Left hindlimb (tissue), 1 donor: ENCODE measurements around the gene NVL.
"Not testable (repeated sequence)": the region's sequence is repeated elsewhere in the genome, so short reads cannot be mapped to it uniquely, and the experiment has no call there.

Source experiments
- DNase-seq: peaks from one replicate; pipeline ENCODE4 v3.0.0-alpha.2; 2018

Gene NVL

DNA sequence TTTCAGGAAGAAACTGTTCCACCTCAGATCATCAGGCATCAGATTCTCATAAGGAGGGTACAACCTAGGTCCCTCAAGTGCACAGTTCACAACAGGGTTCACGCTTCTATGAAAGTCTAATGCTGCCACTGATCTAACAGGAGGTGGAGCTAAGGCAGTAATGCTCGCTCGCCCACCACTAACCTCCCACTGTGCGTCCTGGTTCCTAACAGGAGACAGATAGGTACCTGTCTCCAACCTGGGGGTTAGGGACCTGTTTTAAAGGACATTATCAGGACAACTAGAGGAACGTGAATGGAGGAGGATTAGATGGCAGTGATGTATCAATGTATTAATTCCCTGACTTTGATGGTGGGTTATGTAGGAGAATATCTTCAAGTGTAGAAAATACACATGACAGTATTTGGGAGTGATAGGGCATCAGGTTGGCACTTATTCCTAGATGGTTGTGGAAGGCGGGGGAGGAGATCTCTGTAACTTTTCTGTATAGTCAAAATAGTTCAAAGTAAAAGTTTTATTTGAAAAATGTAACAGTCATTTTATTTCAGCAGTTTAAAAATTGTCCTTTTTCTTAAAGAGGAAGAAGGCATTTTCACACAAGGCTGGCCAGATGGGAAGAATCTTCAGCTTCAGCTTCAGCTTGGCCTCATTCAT lies 103.0 kb downstream of the NVL start:
- no peak for DNase-seq

DNA sequence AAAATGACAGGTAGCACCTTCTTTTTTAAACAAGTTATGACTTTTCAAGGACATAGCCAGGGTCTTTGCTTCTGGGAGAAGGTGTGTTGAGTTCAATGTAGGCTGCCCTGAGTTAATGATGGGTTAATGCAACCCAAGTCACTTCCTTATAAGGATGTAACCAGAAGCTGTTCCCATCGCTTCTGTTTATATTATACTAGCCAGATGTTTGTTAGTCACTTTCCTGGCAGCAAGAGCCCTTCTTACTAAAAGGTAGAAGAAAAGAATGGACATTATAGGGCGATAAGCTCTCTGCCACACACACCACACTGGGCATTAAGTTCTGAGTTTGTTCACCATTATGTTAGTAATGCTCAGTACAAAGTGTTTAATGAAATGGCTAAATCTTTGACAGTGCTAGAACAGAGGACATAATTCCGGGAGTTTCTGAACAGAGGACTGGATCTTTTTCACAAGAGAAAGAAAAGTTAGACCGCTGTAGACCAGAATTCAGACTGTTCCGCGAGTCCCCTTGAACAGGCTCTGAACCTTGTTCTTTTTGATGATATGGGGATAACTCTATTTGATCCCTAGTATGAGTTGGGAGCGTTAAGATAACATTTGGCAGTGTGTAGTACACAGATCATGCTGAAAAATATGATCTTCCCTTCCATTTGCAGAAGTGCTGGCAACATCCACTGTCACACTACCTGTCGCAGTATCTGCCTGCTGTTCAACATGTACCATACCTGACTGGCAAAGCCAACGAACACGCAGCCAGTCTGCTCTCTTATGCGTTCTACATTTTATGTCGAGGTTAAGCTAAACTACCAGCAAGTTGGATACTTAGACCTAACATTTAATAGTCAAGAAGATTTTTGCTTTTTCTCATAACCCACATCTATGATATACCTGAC lies 105.9 kb downstream of the NVL start:
- DNase-seq: no peak

DNA sequence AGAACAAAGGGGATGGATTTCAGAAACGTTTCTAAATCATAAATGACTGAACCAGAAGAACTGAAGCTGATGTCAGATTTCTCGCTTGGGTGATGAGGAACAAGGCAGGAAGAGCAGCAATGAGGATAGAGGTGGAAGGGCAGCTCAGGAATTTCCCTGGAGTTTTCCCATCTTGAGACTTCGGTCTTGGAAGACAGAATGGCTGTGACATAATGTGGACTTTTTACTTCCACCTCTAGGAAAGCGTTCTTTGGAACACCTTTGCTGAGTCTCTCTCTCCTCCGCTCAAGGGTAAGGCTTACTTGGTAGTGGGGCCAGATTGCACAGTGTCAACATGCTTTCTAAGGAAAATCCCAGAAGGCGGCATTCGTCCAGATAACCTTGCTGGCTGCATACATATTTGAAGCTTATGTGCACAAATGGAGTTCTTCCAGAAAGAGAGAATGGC lies 110.3 kb downstream of the NVL start:
- DNase-seq: no peak

DNA sequence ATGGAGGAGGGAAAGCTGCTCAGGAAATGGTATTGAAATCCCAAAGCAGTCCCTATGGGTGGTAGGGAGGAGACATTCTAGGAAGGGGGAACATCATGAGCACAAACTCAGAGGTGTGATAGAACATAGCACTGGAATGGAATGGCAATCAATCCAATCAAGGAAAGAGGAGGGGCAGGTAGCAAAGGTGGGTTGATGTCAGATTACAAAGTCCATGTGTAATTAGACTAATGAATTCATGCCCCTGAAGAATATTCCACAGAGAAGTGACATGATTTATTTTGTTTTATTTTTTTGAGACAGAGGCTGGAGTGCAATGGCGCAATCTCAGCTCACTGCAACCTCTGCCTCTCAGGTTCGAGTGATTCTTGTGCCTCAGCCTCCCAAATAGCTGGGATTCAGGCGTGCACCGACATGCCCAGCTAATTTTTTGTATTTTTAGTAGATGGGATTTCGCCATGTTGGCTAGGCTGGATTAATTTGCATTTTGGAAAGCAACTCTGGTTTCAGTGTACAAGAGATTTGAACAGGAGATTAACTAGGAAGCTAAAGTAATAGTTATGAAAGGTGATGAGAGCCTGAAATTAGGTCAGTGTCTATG lies 110.9 kb downstream of the NVL start:
- DNase-seq: no peak

DNA sequence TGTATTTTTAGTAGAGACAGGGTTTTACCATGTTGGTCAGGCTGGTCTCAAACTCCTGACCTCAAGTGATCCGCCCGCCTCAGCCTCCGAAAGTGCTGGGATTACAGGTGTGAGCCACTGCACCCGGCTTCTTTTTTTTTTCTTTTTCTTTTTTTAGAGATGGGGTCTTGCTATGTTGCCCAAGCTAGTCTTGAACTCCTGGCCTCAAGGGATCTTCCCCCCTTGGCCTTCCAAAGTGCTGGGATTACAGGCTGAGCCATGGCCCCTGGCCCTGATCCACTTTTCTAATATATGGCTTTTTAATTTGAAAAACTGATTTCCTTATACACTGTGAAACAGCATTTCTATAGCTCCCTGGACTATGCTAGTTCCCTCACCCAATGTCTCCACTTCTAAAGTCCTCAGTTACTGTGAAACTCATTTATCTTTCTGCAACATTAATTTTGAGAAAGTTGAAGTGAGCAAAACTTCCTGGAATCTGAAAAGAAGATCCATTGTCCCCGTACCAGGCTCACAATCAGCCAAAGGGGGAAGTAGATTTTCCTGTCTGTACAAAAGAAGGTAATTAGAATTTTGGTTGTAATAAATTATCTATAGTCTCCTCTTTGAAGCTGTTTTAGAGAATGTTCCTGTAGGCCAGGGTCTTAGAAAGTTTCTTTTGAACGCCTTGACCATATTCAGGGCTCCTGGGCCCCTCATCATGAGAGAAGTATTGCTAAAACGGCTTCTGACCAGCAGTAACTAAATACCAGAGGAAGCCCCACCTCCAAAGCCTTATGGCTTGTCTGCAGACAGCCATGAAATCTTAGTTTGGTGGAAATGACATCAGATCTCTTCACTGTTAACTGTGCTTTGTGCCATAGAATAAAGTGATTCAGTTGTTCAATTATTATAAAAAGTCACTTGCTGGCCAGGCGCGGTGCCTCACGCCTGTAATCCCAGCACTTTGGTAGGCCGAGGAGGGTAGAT lies 112.0 kb downstream of the NVL start:
- DNase-seq: no peak

DNA sequence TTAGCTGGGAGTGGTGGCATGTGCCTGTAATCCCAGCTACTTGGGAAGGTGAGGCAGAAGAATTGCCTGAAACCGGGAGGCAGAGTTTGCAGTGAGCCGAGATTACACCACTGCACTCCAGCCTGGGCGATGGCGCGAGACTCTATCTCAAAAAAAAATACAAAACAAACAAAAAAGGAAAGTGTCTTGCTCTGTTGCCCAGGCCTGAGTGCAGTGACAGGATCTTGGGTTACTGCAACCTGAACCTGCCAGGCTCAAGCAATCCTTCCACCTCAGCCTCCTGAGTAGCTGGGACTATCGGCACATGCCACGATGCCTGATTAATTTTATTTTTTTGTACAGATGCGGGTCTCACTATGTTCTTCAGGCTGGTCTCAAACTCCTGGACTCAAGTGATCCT lies 113.6 kb downstream of the NVL start:
- no peak for DNase-seq

DNA sequence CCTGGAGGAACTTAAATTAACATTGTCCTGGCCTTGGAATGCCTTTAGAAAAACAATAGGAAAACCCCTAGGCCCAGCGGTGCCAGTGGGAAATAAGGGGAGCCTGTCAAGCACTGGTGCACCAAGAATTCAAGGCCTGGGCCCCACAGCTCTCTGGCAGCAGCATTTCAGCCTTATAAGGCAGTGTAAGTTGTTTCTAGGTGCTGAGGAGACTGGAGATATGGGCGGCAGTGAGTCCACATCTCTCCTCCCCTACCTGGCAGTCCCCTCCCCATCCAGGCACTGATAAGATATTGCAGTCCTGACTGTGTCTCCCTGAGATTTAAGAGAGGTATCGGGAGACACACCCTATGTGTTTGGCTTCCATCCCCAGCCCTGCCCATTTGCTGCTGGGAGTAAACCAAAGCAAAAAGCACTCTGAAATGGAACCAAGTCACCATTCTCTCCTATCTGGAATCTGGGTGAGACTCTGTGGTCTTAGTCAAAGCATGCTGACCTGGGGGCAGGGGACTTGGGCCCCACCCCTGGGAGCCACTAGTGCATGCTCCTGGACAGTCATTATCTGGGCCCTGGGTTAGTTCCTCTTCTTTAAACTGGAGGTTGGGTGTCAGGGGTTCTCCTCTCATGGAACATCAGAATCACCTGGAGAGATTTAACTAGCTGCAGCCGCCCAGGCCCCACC lies 116.4 kb downstream of the NVL start:
- no peak for DNase-seq

DNA sequence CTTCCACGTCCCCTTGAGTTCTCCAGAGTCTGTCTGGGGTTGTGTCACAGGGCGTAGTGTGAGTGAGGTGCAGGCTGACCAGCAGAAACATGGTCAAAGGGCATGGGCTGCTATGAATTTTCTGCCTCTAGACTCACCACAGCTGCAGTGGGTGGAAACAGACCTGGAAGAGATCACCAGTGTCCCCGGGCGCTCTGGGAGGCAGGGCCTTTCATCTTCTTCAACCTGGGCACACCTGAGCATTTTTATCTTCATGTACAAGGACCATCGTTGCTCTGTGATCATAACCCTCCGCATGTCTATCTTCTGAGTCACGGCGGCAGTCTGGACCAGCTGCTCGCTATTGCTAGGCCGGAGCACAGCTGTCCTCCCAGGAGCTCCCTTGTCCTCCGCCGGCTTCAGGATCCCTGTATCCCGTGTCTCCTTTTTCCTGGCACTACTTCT lies 117.3 kb downstream of the NVL start:
- peak; percentile 43 for DNase-seq

DNA sequence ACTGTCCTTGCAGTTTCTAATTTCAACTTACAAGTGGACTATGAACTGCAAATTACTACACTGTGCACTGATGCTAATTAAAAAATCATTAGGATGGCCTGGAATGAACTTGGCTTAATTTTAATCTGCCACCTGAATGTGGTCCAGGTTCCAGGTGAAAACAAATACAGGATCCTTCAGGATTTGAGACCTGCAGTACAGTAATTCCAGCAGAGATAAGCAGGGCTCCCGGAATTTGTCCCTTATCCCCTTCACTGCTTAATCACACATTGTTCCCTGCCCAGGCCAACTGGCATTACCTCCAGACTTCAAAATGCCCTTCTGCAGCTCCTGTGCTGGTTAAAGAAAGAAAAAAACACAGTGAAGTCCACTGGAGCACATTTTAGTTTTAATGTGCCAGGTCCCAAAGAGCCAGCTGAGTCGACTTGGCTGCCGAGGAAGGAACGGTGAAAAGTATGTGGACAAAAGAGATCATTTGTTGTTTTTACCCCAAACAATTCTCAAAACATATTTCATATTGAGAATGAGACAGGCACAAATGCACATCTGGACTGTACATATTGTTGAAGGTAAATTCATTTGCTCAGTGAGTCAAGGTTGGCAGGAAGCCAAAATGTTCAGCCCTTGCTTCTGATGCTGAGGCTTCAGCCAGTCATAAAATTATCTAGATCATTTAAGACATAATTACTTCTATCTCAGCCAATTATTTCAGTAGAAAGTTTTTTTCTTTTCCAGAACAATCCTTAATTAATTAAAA lies 118.6 kb downstream of the NVL start:
- DNase-seq: no peak

DNA sequence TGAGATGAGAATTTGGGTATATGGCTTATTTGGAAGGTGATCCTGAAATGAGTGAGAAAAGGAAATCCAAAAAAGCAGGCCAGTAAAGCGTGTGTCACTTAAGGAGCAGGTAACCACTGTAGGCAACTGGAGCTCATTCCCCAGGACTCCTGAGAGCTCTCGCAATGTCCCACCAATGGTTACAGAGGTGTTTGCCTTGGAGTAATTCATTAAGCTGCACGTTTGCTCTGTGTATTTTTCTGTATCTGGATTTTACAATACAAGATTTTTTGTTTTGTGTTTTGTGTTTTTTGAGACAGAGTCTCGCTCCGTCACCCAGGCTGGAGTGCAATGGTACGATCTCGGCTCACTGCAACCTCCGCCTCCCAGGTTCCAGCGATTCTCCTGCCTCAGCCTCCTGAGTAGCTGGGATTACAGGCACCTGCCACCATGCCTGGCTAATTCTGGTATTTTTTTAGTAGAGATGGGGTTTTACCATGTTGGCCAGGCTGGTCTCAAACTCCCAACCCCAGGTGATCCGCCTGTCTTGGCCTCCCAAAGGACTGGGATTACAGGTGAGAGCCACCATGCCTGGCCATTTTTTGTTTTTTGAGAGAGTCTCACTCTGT lies 123.9 kb downstream of the NVL start:
- not testable (repeated sequence) for DNase-seq

DNA sequence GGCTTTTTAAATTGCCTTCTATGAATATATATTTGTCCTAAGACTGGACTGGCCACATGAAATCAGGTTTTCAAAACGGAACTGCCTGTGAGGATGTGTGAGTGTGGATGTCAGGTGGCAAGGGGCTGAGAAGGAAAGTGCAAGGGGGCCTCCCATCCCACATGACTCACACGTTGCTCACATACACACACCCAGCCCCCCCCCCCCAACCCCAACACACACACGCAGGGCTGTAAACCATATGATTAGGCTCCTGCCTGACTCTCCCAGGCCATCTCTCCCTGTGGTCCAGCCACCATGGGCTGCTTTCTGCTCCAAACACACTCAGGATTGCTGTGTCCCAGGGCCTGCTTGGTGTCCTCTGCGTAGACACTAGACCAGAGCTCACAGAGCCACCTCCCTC lies 124.5 kb downstream of the NVL start:
- no peak for DNase-seq

DNA sequence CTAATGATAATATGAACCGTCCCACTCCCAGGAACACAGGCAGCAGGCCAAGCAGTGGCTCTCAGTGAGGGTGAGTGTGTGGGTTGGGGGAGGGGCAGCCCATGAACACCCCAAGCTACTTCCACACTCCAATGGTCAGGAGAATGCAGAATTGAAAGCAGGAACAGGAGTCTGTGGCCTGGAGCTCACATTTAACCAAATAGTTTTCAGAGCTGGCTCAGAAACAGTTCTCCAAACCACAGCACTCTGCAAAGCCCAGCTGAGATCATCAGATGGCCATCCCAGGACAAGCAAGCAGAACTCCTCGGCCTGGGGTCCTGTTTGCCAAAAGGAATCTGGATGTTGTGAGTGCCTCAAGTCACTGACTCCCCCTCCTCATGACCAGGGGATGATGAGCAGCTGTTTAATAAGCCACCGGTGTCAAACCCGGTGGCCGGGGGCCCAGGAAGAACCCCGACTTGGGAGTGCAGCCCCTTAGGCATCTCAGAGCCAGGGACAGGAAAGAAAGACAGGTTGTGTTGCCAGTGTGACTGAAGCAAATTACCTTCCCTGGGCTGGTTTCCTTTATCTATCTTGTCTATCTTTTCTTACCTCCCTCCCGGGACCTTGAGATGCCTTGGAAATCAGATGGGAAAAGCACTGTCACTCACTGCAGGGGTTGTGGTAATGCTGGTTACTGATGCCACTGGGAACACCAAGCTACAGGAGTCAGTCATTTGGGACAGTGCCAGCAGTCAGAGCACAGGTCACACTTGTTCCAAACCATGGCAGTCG lies 126.5 kb downstream of the NVL start:
- DNase-seq: peak; percentile 64

DNA sequence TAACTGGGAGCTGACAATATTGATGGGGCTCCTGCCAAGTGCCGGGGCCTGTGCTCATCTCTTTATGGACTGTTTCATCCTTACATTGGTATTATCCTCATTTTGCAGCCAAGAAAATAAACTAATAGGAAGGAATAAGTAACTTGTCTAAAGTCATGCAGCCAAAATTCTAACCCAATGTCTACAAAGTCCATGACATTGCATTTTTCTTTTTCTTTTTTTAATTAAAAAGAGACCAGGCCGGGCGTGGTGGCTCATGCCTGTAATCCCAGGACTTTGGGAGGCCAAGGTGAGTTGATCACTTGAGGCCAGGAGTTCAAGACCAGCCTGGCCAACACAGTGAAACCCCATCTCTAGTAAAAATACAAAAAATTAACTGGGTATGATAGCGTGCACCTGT lies 128.1 kb downstream of the NVL start:
- no peak for DNase-seq

DNA sequence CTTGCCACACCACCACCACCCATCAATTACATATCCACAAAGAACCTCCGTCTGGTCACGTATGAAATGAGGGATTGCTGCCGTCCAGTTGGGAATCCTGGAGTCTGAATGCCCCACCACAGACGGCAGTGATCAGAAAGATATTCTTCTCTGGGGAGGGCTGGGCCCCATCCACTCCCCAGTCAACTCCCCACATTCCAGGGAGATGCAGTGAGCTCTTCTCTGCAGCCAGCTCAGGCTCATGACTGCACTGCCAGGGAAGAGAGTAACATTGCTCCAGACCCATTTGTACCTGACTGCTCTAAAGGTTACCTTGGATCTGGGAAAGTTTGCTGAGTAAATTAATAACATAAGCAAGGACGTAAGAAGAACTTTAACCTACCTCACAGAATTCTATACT lies 128.6 kb downstream of the NVL start:
- no peak for DNase-seq

DNA sequence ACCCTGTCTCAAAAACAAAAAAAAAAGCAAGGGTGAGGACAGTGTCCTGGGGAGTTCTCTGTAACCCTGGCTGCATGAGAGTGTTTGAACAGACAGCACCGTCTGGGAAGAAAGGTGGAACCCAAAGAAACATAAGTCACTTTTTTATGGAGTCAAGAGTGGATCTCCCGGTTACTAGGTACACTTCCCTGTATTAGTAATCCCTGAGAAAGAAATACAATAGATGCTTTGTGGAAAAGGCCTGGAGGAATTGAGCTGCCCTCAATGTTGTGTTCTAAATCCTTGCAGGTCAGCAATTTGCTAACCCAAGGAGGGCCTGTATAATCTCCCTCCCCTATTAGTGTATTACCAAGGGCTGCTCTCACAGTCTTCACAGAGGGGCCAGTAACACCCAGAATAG lies 130.3 kb downstream of the NVL start:
- DNase-seq: no peak

DNA sequence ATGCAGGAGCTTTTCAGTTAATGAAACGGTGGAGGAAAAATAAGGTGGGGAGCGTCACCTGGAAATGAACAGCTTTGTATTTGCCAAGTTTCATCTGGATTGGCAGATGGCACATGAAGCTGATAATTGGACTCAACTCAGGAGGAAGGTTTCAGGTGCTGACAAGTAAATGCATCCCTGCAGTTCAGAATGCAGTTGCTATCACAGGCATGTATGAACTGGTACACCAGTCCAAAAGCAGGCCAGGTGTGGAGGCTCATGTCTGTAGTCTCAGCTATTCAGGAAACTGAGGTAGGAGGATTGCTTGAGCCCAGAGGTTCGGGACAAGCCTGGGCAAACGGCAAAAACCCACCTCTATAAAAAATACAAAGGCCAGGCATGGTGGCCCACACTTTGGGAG lies 131.4 kb downstream of the NVL start:
- DNase-seq: no peak

DNA sequence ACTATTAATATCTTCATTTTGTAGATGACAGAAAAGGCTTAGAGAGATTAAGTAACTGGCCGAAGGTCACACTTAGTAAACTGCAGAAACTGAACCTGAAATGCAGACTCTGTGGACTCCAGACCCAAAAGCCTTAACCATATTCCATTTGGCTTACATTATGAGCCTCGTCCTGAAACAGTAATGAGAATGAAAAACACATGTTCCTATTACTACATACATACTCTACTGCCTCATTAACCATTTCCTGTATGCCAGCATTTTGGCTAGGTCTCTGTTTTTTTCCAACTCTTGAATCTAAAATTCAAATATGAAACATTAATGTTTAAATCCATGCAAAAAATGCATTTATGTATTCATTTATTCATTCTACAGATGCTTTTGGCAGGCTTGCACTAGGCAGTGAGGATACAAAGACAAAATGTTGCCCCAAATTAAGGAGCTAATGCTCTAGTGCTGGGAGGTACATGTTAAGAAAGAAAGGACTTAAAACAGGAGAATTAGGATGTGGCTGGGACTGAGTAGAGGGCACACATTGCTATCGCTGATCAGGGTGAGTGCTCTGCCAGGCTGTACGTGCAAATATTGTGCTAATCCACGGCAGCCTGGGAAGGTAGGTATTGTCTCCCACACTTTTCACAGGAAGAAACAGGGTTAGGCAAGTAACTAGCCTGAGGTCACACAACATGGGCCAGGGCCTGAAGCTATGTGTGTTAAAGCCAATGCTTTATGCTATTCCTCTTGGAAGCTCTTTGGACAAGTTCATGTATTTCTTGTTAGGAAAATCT lies 133.0 kb downstream of the NVL start:
- DNase-seq: no peak

DNA sequence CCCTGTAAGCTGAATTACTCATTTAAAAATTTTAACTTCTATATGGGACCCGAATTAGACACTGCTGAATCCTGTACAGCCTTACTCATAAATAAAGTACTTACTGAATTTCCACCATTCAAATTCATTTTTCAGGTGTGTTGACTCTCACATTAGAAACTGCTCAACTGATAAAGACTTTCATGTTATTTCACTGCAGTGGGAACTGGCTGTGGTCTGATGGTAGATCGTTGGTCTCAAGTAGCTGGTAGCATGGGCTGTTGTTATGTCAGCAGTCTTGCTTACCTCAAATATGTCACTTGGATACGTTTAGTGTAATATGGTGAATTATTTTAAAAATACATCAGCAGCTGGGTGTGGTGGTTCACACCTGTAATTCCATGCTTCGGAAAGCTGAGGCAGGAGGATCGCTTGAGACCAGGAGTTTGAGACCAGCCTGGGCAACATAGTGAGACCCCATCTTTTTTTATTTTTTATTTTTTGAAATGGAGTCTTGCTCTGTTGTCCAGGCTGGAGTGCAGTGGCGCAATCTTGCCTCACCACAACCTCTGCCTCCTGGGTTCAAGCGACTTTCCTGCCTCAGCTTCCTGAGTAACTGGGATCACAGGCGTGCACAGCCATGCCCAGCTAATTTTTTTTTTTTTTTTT lies 136.5 kb downstream of the NVL start:
- no peak for DNase-seq
